CD4-positive, CD25-positive, alpha-beta regulatory T cell (primary cell): ENCODE measurements around the gene SETD7. TPM values are rescaled to one million over a fixed set of nuclear protein-coding genes. Genes with fewer than 3 reads are reported as not detected.

ENCODE experiments used
- ATAC-seq, 2 donors: fragments of 150-1000 bp; cut with Tn5 transposase; one replicate each; pipeline ENCODE4 v1.10.0; 2021; ENCODE audit warnings: low read depth in 2 of 2, moderate number of reproducible peaks in 2 of 2, moderate library complexity in 1 of 2
- DNase-seq, 3 donors: peaks; one replicate each; pipeline versions ENCODE4 v3.0.0 to v3.0.0-alpha.2; 2012 to 2022; ENCODE audit warnings: mixed read lengths in 1 of 3
- H3K27ac ChIP-seq: one replicate; pipeline ENCODE4 v1.7.0; 2013; ENCODE audit warnings: mild to moderate bottlenecking, low read length; ENCODE audit not compliant: insufficient read depth, poor library complexity, severe bottlenecking
- H3K27me3 ChIP-seq: one replicate; pipeline ENCODE4 v1.7.0; 2013; ENCODE audit warnings: low read length; ENCODE audit not compliant: control insufficient read depth, insufficient read depth
- H3K36me3 ChIP-seq: one replicate; pipeline ENCODE4 v1.7.0; 2013; ENCODE audit warnings: mild to moderate bottlenecking, low read length, moderate library complexity; ENCODE audit not compliant: control insufficient read depth, insufficient read depth
- H3K4me1 ChIP-seq: 2 replicates; pipeline ENCODE4 v1.7.0; 2013; ENCODE audit warnings: mild to moderate bottlenecking, low read length; ENCODE audit not compliant: insufficient read depth, control insufficient read depth, poor library complexity, severe bottlenecking
- H3K4me3 ChIP-seq: one replicate; pipeline ENCODE4 v1.7.0; 2013; ENCODE audit warnings: low read depth, mild to moderate bottlenecking, low read length, moderate library complexity
- H3K9me3 ChIP-seq, 2 experiments: 1 replicate in 1 of 2; 2 replicates in 1 of 2; pipeline ENCODE4 v1.7.0; 2013; ENCODE audit warnings: low read length in 2 of 2, mild to moderate bottlenecking in 1 of 2, moderate library complexity in 1 of 2; ENCODE audit not compliant: control insufficient read depth in 2 of 2
- H3K27ac Mint-ChIP-seq, 3 donors: one replicate each; pipeline ENCODE4 v1.8.0; 2020 to 2022; ENCODE audit warnings: mild to moderate bottlenecking in 3 of 3, mixed read lengths in 3 of 3, moderate library complexity in 2 of 3
- H3K27me3 Mint-ChIP-seq: one replicate; pipeline ENCODE4 v1.8.0; 2022; ENCODE audit warnings: mild to moderate bottlenecking, mixed read lengths
- H3K36me3 Mint-ChIP-seq: one replicate; pipeline ENCODE4 v1.8.0; 2020; ENCODE audit warnings: mixed read lengths
- H3K4me1 Mint-ChIP-seq, 4 donors: one replicate each; pipeline ENCODE4 v1.8.0; 2020 to 2022; ENCODE audit warnings: mixed read lengths in 4 of 4, mild to moderate bottlenecking in 1 of 4
- H3K4me3 Mint-ChIP-seq, 4 donors: one replicate each; pipeline ENCODE4 v1.8.0; 2020 to 2022; ENCODE audit warnings: mild to moderate bottlenecking in 4 of 4, mixed read lengths in 4 of 4, moderate library complexity in 3 of 4
- H3K9me3 Mint-ChIP-seq, 7 donors: one replicate each; pipeline ENCODE4 v1.8.0; 2020 to 2022; ENCODE audit warnings: mixed read lengths in 7 of 7, mild to moderate bottlenecking in 3 of 7, moderate library complexity in 2 of 7
- polyA plus RNA-seq, 4 donors: library from polyadenylated mRNA; unstranded; fragments of 300-500 nt; fragmentation: Illumina TruSeq; gene quantifications; one replicate each; pipeline ENCODE4 v1.2.3, GENCODE V29; 2021
- total RNA-seq: library from RNA; stranded (reverse); gene quantifications from one replicate; pipeline ENCODE4 v1.2.3, GENCODE V29; 2022

The SETD7 gene
- total RNA-seq: 50.8 TPM
- 10 to 100 TPM in 2 of 4 donors, 1 to 10 TPM in 2; 8.9 to 13.8 (median 10.1) TPM for polyA plus RNA-seq

- peaks cover 7% of the 10 kb centered on the region for H3K27me3 Mint-ChIP-seq
- peaks cover 32 to 77% (median 55%) of the 10 kb centered on the region in 4 donors for H3K4me1 Mint-ChIP-seq
- Histone ChIP-seq H3K4me1 (peaks cover 70% of the 10 kb centered on the region), H3K9me3 (no peaks in the 10 kb centered on the region), H3K27ac (peak within 1 kb of the TSS; percentile 93), H3K36me3 (no peaks in the 10 kb centered on the region), H3K4me3 (peak within 1 kb of the TSS; percentile 91), H3K27me3 (no peaks in the 10 kb centered on the region)
- H3K27ac Mint-ChIP-seq: peak within 1 kb of the TSS; percentile 99 to 100 (median 100)
- H3K4me3 Mint-ChIP-seq: peak within 1 kb of the TSS; percentile 96 to 99 (median 98)
- no peaks in the 10 kb centered on the region for H3K36me3 Mint-ChIP-seq
- ATAC-seq (peak; percentile 6 to 9), DNase-seq (peak; percentile 51 to 75 (median 74))
- peaks cover 0 to 1% (median 0%) of the 10 kb centered on the region in 7 donors for H3K9me3 Mint-ChIP-seq
Measured at GRCh38 chr4:139556071-139556723, at the start of gene SETD7. Gene SETD7, minus strand, starts transcription at chr4:139556219. Its CDS starts 82 bp downstream, at chr4:139556137.

- no peaks in the 10 kb centered on the region for H3K36me3 ChIP-seq
- peaks cover 0 to 2% (median 0%) of the 10 kb centered on the region in 7 donors for H3K9me3 Mint-ChIP-seq
- H3K36me3 Mint-ChIP-seq: no peaks in the 10 kb centered on the region
- no peaks in the 10 kb centered on the region for H3K9me3 ChIP-seq
- no peaks in the 10 kb centered on the region for H3K27me3 ChIP-seq
- peaks cover 0 to 16% (median 4%) of the 10 kb centered on the region in 4 donors for H3K4me1 Mint-ChIP-seq
- ATAC-seq: no peak
- H3K27ac ChIP-seq: no peak overlapping the region
- peaks cover 7% of the 10 kb centered on the region for H3K27me3 Mint-ChIP-seq
- H3K4me3 Mint-ChIP-seq: peak overlapping the region in 1 of 4 donors; percentile 22
- no peak for DNase-seq
- no peak overlapping the region for H3K4me3 ChIP-seq
- peaks cover 4% of the 10 kb centered on the region for H3K4me1 ChIP-seq
- H3K27ac Mint-ChIP-seq: peak overlapping the region in 2 of 3 donors; percentile 12 to 56
Measured at GRCh38 chr4:139605516-139605915, 49.5 kb upstream of the SETD7 start.

DNA sequence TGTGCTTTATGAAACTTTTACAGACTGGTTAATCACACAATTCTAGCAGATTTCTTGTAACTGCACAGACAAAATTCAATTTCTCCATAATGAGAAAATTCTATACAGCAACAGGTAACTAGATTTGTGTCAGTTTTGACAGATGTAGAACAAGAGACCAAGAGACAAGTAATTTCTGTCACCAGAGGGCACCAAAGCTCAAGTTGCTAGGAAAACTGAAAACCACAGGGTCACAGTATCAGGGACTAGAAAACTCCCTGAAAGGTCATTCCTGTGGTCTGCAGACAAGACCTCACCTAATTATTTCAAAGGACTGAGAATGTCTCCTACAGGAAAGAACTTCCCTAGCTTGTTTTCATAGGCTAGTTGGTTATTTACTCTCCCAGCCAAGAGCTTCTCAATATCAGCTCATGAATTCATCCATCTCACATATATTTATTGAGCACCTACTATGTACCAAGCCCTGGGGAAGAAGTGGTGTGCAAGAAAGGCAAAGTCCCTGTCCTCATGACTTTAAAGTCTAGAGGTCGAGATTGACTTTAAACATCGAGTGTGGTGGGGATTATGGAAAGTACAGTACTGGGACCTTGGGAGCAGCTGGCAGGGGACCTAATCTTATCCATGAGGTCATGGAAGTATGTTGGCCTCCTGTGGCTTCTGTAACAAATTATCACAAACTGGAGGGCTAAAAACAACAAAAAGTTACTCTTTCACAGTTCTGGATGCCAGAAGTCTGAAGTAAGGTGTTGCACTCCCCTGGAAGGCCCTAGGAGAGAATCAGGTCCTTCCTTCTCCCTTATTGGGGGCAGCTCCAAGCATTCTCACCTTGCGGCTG lies 47.8 kb upstream of the SETD7 start:
- Histone ChIP-seq H3K9me3 (no peaks in the 10 kb centered on the region), H3K36me3 (no peaks in the 10 kb centered on the region), H3K4me1 (peaks cover 4% of the 10 kb centered on the region), H3K4me3 (no peak overlapping the region), H3K27ac (no peak overlapping the region), H3K27me3 (no peaks in the 10 kb centered on the region)
- Mint-ChIP-seq H3K27me3 (peaks cover 15% of the 10 kb centered on the region), H3K27ac (no peak overlapping the region), H3K4me3 (no peak overlapping the region), H3K36me3 (no peaks in the 10 kb centered on the region), H3K4me1 (peaks cover 0 to 16% (median 5%) of the 10 kb centered on the region in 4 donors), H3K9me3 (peaks cover 0 to 2% (median 0%) of the 10 kb centered on the region in 7 donors)
- peak in 1 of 2 donors; percentile 55 for ATAC-seq
- DNase-seq: peak; percentile 9 to 66 (median 53)

- H3K27me3 ChIP-seq: no peaks in the 10 kb centered on the region
- Mint-ChIP-seq H3K4me1 (peaks cover 0 to 16% (median 5%) of the 10 kb centered on the region in 4 donors), H3K4me3 (no peak overlapping the region), H3K9me3 (peaks cover 0 to 2% (median 0%) of the 10 kb centered on the region in 7 donors), H3K27ac (no peak overlapping the region), H3K27me3 (peaks cover 20% of the 10 kb centered on the region), H3K36me3 (no peaks in the 10 kb centered on the region)
- H3K4me3 ChIP-seq: no peak overlapping the region
- no peak overlapping the region for H3K27ac ChIP-seq
- DNase-seq (no peak), ATAC-seq (no peak)
- no peaks in the 10 kb centered on the region for H3K36me3 ChIP-seq
- peaks cover 4% of the 10 kb centered on the region for H3K4me1 ChIP-seq
- no peaks in the 10 kb centered on the region for H3K9me3 ChIP-seq
Measured at GRCh38 chr4:139602776-139603360, 46.8 kb upstream of the SETD7 start.

DNA sequence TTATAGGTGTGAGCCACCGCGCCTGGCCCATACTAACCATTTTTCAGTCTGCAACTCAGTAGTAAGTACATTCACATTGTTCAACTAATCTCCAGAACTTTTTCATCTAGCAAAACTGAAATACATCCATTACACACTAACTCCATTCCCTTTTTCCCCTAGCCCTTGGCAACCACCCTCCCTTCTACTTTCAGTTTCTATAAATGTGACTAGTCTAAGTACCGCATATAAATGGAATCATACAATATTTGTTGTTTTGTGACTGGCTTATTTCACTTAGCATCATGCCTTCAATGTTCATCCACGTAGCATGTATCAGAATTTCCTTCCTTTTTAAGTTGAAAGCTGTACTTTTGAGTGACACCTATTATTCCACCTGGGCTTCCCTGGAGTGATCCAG lies 44.6 kb upstream of the SETD7 start:
- no peak for DNase-seq
- no peak for ATAC-seq
- peaks cover 29% of the 10 kb centered on the region for H3K27me3 Mint-ChIP-seq
- Histone ChIP-seq H3K36me3 (no peaks in the 10 kb centered on the region), H3K27ac (no peak overlapping the region), H3K4me3 (no peak overlapping the region), H3K27me3 (no peaks in the 10 kb centered on the region), H3K9me3 (no peaks in the 10 kb centered on the region), H3K4me1 (no peaks in the 10 kb centered on the region)
- H3K9me3 Mint-ChIP-seq: peaks cover 0 to 1% (median 0%) of the 10 kb centered on the region in 7 donors
- no peaks in the 10 kb centered on the region for H3K36me3 Mint-ChIP-seq
- H3K27ac Mint-ChIP-seq: no peak overlapping the region
- H3K4me3 Mint-ChIP-seq: no peak overlapping the region
- H3K4me1 Mint-ChIP-seq: peaks cover 0 to 2% (median under 1%) of the 10 kb centered on the region in 4 donors

- peaks cover 3% of the 10 kb centered on the region for H3K27me3 ChIP-seq
- Mint-ChIP-seq H3K36me3 (no peaks in the 10 kb centered on the region), H3K4me3 (no peak overlapping the region), H3K9me3 (no peaks in the 10 kb centered on the region), H3K27ac (no peak overlapping the region), H3K27me3 (peaks cover 31% of the 10 kb centered on the region), H3K4me1 (peaks cover 0 to 2% (median 0%) of the 10 kb centered on the region in 4 donors)
- H3K4me1 ChIP-seq: no peaks in the 10 kb centered on the region
- no peak for DNase-seq
- no peak for ATAC-seq
- no peaks in the 10 kb centered on the region for H3K36me3 ChIP-seq
- H3K4me3 ChIP-seq: no peak overlapping the region
- no peaks in the 10 kb centered on the region for H3K9me3 ChIP-seq
- no peak overlapping the region for H3K27ac ChIP-seq
Measured at GRCh38 chr4:139599594-139600374, 43.8 kb upstream of the SETD7 start.

DNA sequence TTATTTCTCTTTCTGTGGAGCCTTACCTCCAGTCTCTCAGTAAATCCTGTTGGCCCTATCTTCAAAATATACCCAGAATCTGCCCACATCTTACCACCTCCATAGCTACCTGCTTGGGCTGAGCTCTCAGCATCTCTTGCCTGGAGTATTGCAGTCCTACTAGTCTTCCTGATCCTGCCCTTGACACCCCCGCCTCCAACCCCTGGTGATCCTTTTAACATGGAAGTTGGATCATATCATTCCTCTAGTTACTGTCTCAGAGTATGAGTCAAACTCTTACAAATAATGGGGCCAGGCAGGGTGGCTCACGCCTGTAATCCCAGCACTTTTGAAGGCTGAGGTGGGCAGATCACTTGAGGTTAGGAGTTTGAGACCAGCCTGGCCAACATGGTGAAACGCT lies 43.1 kb upstream of the SETD7 start:
- H3K9me3 Mint-ChIP-seq: no peaks in the 10 kb centered on the region
- Histone ChIP-seq H3K27me3 (peaks cover 3% of the 10 kb centered on the region), H3K4me3 (no peak overlapping the region), H3K9me3 (no peaks in the 10 kb centered on the region), H3K27ac (no peak overlapping the region), H3K4me1 (no peaks in the 10 kb centered on the region), H3K36me3 (no peaks in the 10 kb centered on the region)
- ATAC-seq: no peak
- peaks cover 0 to 2% (median 0%) of the 10 kb centered on the region in 4 donors for H3K4me1 Mint-ChIP-seq
- H3K4me3 Mint-ChIP-seq: no peak overlapping the region
- H3K27me3 Mint-ChIP-seq: peaks cover 31% of the 10 kb centered on the region
- no peaks in the 10 kb centered on the region for H3K36me3 Mint-ChIP-seq
- DNase-seq: no peak
- peak overlapping the region in 1 of 3 donors; percentile 2 for H3K27ac Mint-ChIP-seq
